HEK293 (cell line): ENCODE measurements around the gene GSG1L.

Experiments
- CTCF ChIA-PET: fragments of 350-600 bp; formaldehyde crosslinking; extraction: SDS; loops from one replicate; lab custom pipeline; 2021; ENCODE audit warnings: antibody characterized with exemption; lab: Yijun Ruan, JAX
- POLR2A ChIA-PET: fragments of 300-600 bp; formaldehyde crosslinking; extraction: SDS; loops from one replicate; lab custom pipeline; 2020; ENCODE audit warnings: antibody characterized with exemption, inconsistent platforms; lab: Yijun Ruan, JAX
- H3K27ac ChIP-seq: fragments of 200-500 bp; sonication (Bioruptor generic); 2 replicates; pipeline ENCODE4 v1.5.1; 2014; ENCODE audit warnings: low read depth, low read length, control low read depth, inconsistent platforms; ENCODE audit errors: extremely low read depth
- H3K36me3 ChIP-seq, 2 experiments: fragments of 200-500 bp in 1 of 2; sonication (Bioruptor generic) in 1 of 2; 1 replicate in 1 of 2; 2 replicates in 1 of 2; pipeline ENCODE4 v1.5.1; 2014 to 2017; ENCODE audit warnings: inconsistent platforms in 2 of 2, low read length in 2 of 2; ENCODE audit not compliant: control insufficient read depth in 2 of 2, insufficient read depth in 1 of 2
- H3K4me1 ChIP-seq: fragments of 200-500 bp; sonication (Bioruptor generic); 2 replicates; pipeline ENCODE4 v1.5.1; 2014; ENCODE audit warnings: mild to moderate bottlenecking, low read length, inconsistent platforms; ENCODE audit not compliant: control insufficient read depth, insufficient read depth
- H3K4me3 ChIP-seq: 2 replicates; pipeline ENCODE4 v1.5.1; 2011; ENCODE audit warnings: low read depth, mild to moderate bottlenecking, control low read depth, low read length, moderate library complexity
- H3K9me3 ChIP-seq: fragments of 200-500 bp; sonication (Bioruptor generic); 2 replicates; pipeline ENCODE4 v1.5.1; 2014; ENCODE audit warnings: low read depth, low read length, inconsistent platforms; ENCODE audit not compliant: control insufficient read depth, insufficient read depth
- GFI1B ChIP-seq: fragments of 450-650 bp; formaldehyde crosslinking; IDR thresholded peaks from 2 replicates; pipeline ENCODE4 v1.5.1; 2016; ENCODE audit warnings: missing biosample characterization, missing genetic modification characterization
- MZF1 ChIP-seq: fragments of 450-650 bp; formaldehyde crosslinking; IDR thresholded peaks from 2 replicates; pipeline ENCODE4 v1.5.1; 2017; ENCODE audit warnings: missing biosample characterization, missing genetic modification characterization, borderline replicate concordance
- SCRT1 ChIP-seq: fragments of 450-650 bp; formaldehyde crosslinking; IDR thresholded peaks from 2 replicates; pipeline ENCODE4 v1.5.1; 2016; ENCODE audit warnings: missing biosample characterization, missing genetic modification characterization, borderline replicate concordance
- WT1 ChIP-seq: fragments of 450-650 bp; formaldehyde crosslinking; IDR thresholded peaks from 2 replicates; pipeline ENCODE4 v1.5.1; 2016; ENCODE audit warnings: missing biosample characterization, missing genetic modification characterization
- YY2 ChIP-seq: fragments of 450-650 bp; formaldehyde crosslinking; IDR thresholded peaks from 2 replicates; pipeline ENCODE4 v1.5.1; 2016; ENCODE audit warnings: missing biosample characterization, missing genetic modification characterization
- ZBTB20 ChIP-seq: fragments of 450-650 bp; formaldehyde crosslinking; IDR thresholded peaks from 2 replicates; pipeline ENCODE4 v1.5.1; 2016; ENCODE audit warnings: missing biosample characterization, missing genetic modification characterization
- ZFP37 ChIP-seq: fragments of 450-650 bp; formaldehyde crosslinking; IDR thresholded peaks from 2 replicates; pipeline ENCODE4 v1.5.1; 2016; ENCODE audit warnings: missing biosample characterization, missing genetic modification characterization
- ZNF146 ChIP-seq: fragments of 450-650 bp; formaldehyde crosslinking; IDR thresholded peaks from 2 replicates; pipeline ENCODE4 v1.5.1; 2016; ENCODE audit warnings: missing biosample characterization, missing genetic modification characterization
- ZNF175 ChIP-seq: fragments of 450-650 bp; formaldehyde crosslinking; IDR thresholded peaks from 2 replicates; pipeline ENCODE4 v1.5.1; 2016; ENCODE audit warnings: missing biosample characterization, missing genetic modification characterization
- ZNF354C ChIP-seq: fragments of 450-650 bp; formaldehyde crosslinking; IDR thresholded peaks from 2 replicates; pipeline ENCODE4 v1.5.1; 2016; ENCODE audit warnings: missing biosample characterization, missing genetic modification characterization, low read depth, borderline replicate concordance
- ZNF37A ChIP-seq: fragments of 450-650 bp; IDR thresholded peaks from 2 replicates; pipeline ENCODE4 v1.5.1; 2018; ENCODE audit warnings: missing biosample characterization, missing genetic modification characterization
- ZNF398 ChIP-seq: fragments of 450-650 bp; formaldehyde crosslinking; IDR thresholded peaks from 2 replicates; pipeline ENCODE4 v1.5.1; 2017; ENCODE audit warnings: missing biosample characterization, missing genetic modification characterization
- ZNF423 ChIP-seq: fragments of 450-650 bp; formaldehyde crosslinking; IDR thresholded peaks from 2 replicates; pipeline ENCODE4 v1.5.1; 2016; ENCODE audit warnings: missing biosample characterization, missing genetic modification characterization
- ZNF510 ChIP-seq: fragments of 450-650 bp; formaldehyde crosslinking; IDR thresholded peaks from 2 replicates; pipeline ENCODE4 v1.5.1; 2018; ENCODE audit warnings: mild to moderate bottlenecking, missing genetic modification characterization, missing biosample characterization; ENCODE audit not compliant: insufficient replicate concordance
- ZNF530 ChIP-seq: fragments of 450-650 bp; formaldehyde crosslinking; IDR thresholded peaks from 2 replicates; pipeline ENCODE4 v1.5.1; 2016; ENCODE audit warnings: low read depth, missing biosample characterization, missing genetic modification characterization
- ZNF560 ChIP-seq: fragments of 450-650 bp; formaldehyde crosslinking; IDR thresholded peaks from 2 replicates; pipeline ENCODE4 v1.5.1; 2017; ENCODE audit warnings: missing biosample characterization, missing genetic modification characterization, borderline replicate concordance
- ZNF600 ChIP-seq: fragments of 450-650 bp; formaldehyde crosslinking; IDR thresholded peaks from 2 replicates; pipeline ENCODE4 v1.5.1; 2016; ENCODE audit warnings: missing biosample characterization, missing genetic modification characterization
- ZNF623 ChIP-seq: fragments of 450-650 bp; formaldehyde crosslinking; IDR thresholded peaks from 2 replicates; pipeline ENCODE4 v1.5.1; 2016; ENCODE audit warnings: missing biosample characterization, missing genetic modification characterization
- ZNF701 ChIP-seq: fragments of 450-650 bp; formaldehyde crosslinking; IDR thresholded peaks from 2 replicates; pipeline ENCODE4 v1.5.1; 2016; ENCODE audit warnings: missing biosample characterization, missing genetic modification characterization
- ZNF747 ChIP-seq: fragments of 450-650 bp; formaldehyde crosslinking; IDR thresholded peaks from 2 replicates; pipeline ENCODE4 v1.5.1; 2016; ENCODE audit warnings: missing biosample characterization, missing genetic modification characterization
- TF ChIP-seq, protein P1 (sequence below): fragments of 450-650 bp; formaldehyde crosslinking; IDR thresholded peaks from 2 replicates; pipeline ENCODE4 v1.5.1; 2016; ENCODE audit warnings: missing biosample characterization, missing genetic modification characterization
- TF ChIP-seq, protein P2 (sequence below): fragments of 450-650 bp; formaldehyde crosslinking; IDR thresholded peaks from 2 replicates; pipeline ENCODE4 v1.5.1; 2017; ENCODE audit warnings: missing biosample characterization, missing genetic modification characterization
- TF ChIP-seq, protein P3 (sequence below): fragments of 450-650 bp; formaldehyde crosslinking; IDR thresholded peaks from 2 replicates; pipeline ENCODE4 v1.5.1; 2016; ENCODE audit warnings: missing biosample characterization, missing genetic modification characterization

The GSG1L gene

DNA sequence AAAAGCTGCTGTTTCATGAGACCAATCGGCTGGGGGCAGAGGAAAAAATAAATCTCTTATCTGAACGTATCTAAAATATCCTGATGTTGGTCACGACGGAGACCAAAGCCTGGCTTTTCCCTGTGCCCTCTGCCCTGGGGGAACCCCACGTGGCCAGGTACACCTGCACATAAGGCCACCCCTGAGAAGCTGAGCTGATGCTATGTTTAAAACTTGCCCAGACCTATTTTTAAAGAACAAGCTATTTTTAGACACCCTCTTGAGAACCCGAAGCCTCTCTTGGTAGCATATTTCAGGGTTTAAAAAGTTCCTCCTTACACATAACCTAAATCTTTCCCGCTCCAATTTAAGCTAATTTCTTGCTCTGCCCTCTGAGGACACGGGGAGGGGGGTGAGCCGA is 210.4 kb downstream of the GSG1L start (continued):
- TF ChIP-seq, protein P1, sequence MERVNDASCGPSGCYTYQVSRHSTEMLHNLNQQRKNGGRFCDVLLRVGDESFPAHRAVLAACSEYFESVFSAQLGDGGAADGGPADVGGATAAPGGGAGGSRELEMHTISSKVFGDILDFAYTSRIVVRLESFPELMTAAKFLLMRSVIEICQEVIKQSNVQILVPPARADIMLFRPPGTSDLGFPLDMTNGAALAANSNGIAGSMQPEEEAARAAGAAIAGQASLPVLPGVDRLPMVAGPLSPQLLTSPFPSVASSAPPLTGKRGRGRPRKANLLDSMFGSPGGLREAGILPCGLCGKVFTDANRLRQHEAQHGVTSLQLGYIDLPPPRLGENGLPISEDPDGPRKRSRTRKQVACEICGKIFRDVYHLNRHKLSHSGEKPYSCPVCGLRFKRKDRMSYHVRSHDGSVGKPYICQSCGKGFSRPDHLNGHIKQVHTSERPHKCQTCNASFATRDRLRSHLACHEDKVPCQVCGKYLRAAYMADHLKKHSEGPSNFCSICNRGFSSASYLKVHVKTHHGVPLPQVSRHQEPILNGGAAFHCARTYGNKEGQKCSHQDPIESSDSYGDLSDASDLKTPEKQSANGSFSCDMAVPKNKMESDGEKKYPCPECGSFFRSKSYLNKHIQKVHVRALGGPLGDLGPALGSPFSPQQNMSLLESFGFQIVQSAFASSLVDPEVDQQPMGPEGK (tag by site-specific recombination): no peak

DNA sequence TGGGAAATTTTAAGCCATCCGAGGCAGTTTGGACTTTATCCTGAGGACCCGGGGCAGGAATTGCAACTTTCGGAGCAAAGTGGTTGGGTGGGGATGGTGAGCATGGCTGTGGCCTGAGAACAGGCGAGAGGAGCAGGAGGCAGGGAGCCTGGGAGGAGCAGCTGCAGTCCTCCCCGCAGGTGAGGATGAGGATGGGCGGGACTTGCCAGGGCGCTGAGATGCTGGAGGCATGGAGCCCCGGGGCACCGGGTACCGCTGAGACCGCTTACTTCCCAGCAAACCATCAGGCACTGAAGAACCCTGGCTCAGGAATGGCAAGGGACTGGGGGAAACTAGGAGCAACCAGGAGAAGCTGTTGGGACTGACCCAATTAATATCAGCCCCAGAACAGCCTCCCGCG is 210.8 kb downstream of the GSG1L start:
- POLR2A ChIA-PET: no interaction called here
- Histone ChIP-seq H3K36me3 (no peaks in the 10 kb centered on the region), H3K27ac (no peak overlapping the region), H3K9me3 (no peaks in the 10 kb centered on the region), H3K4me1 (no peaks in the 10 kb centered on the region), H3K4me3 (no peak overlapping the region)
- TF ChIP-seq GFI1B (no peak), ZNF701 (no peak), ZNF423 (tag by site-specific recombination) (no peak)
- CTCF ChIA-PET: interaction anchor here (1.8 kb wide), 1 partner anchor 15 kb away, joined by 4 read pairs; no protein-coding TSS in a partner anchor

GRCh38 chr16:27852116-27852515 is 211.4 kb downstream of the GSG1L start:
- Histone ChIP-seq H3K4me3 (no peak overlapping the region), H3K27ac (no peak overlapping the region), H3K36me3 (no peaks in the 10 kb centered on the region), H3K9me3 (no peaks in the 10 kb centered on the region), H3K4me1 (no peaks in the 10 kb centered on the region)
- POLR2A ChIA-PET: no interaction called here
- CTCF ChIA-PET: interaction anchor here (0.9 to 1.8 kb wide), 2 partner anchors 11 to 16 kb away, joined by 3 to 4 read pairs; no protein-coding TSS in a partner anchor
- no peak for TF ChIP-seq ZNF747 (tag by site-specific recombination)
- no peak for TF ChIP-seq WT1 (tag by site-specific recombination)
- TF ChIP-seq SCRT1 (tag by site-specific recombination): no peak
- no peak for TF ChIP-seq ZBTB20 (tag by site-specific recombination)
- no peak for TF ChIP-seq ZNF398
- TF ChIP-seq, protein P2, sequence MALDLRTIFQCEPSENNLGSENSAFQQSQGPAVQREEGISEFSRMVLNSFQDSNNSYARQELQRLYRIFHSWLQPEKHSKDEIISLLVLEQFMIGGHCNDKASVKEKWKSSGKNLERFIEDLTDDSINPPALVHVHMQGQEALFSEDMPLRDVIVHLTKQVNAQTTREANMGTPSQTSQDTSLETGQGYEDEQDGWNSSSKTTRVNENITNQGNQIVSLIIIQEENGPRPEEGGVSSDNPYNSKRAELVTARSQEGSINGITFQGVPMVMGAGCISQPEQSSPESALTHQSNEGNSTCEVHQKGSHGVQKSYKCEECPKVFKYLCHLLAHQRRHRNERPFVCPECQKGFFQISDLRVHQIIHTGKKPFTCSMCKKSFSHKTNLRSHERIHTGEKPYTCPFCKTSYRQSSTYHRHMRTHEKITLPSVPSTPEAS (tag by site-specific recombination): no peak
- TF ChIP-seq ZNF510 (tag by site-specific recombination): no peak
- no peak for TF ChIP-seq MZF1 (tag by site-specific recombination)
- TF ChIP-seq, all 188 proteins: peak for 0

DNA sequence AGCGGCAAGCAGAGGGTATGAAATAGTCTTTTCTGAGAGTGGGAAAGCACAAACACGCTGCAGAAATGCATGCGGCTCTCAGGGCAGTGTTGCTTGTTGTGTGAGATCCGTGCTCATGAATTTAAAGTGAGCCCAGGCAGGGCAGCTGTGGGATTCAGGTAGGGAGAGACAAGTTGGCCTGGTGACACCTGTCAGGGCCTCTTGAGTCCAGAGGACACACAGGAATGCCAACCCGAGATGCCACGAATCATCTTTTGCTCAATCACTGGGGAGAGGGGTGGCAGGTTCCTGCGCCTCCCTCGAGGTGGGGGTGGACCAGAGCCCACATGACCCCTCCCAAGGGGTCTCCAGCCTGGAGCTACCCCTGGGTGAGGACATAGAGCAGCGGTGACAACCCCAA is 211.9 kb downstream of the GSG1L start:
- H3K36me3 ChIP-seq: no peaks in the 10 kb centered on the region
- H3K4me3 ChIP-seq: no peak overlapping the region
- no peaks in the 10 kb centered on the region for H3K4me1 ChIP-seq
- H3K27ac ChIP-seq: no peak overlapping the region
- CTCF ChIA-PET: interaction anchor here (0.9 kb wide), 1 partner anchor 11 kb away, joined by 3 read pairs; no protein-coding TSS in a partner anchor
- no peaks in the 10 kb centered on the region for H3K9me3 ChIP-seq
- POLR2A ChIA-PET: no interaction called here
- TF ChIP-seq ZNF510 (tag by site-specific recombination): no peak
- TF ChIP-seq, protein P3, sequence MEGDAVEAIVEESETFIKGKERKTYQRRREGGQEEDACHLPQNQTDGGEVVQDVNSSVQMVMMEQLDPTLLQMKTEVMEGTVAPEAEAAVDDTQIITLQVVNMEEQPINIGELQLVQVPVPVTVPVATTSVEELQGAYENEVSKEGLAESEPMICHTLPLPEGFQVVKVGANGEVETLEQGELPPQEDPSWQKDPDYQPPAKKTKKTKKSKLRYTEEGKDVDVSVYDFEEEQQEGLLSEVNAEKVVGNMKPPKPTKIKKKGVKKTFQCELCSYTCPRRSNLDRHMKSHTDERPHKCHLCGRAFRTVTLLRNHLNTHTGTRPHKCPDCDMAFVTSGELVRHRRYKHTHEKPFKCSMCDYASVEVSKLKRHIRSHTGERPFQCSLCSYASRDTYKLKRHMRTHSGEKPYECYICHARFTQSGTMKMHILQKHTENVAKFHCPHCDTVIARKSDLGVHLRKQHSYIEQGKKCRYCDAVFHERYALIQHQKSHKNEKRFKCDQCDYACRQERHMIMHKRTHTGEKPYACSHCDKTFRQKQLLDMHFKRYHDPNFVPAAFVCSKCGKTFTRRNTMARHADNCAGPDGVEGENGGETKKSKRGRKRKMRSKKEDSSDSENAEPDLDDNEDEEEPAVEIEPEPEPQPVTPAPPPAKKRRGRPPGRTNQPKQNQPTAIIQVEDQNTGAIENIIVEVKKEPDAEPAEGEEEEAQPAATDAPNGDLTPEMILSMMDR (tag by site-specific recombination): no peak
- no peak for TF ChIP-seq ZNF623 (tag by site-specific recombination)
- no peak for TF ChIP-seq ZNF530 (tag by site-specific recombination)
- TF ChIP-seq YY2 (tag by site-specific recombination): no peak
- TF ChIP-seq ZNF354C: no peak
- TF ChIP-seq ZNF37A (tag by site-specific recombination): no peak
- TF ChIP-seq ZFP37 (tag by site-specific recombination): no peak
- TF ChIP-seq ZNF175 (tag by site-specific recombination): no peak
- no peak for TF ChIP-seq ZNF146 (tag by site-specific recombination)
- TF ChIP-seq ZNF600 (tag by site-specific recombination): no peak
- no peak for TF ChIP-seq ZNF560 (tag by site-specific recombination)
